ENCODE measurements around the gene CFHR2.
"Not testable (repeated sequence)": the region's sequence is repeated elsewhere in the genome, so short reads cannot be mapped to it uniquely, and the experiment has no call there.

CFHR2 gene

DNA sequence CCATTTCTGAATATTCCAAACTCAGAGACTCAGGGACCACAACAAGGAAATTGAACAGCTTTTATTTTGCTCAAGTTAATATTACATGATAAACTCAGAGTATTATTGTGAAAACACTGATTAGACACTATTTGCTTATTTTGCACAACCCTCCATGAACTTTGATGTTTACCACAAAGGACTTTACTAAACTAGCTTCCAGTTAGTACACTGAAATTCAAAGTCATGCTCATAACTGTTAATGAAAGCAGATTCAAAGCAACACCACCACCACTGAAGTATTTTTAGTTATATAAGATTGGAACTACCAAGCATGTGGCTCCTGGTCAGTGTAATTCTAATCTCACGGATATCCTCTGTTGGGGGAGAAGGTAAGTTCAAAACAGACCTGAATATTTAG is at the start of gene CFHR2:
Gene CFHR2 (plus strand): TSS at position 171 of the 400 bp plus-strand sequence. CDS start 143 bp downstream, at position 314.
- H3K4me3 ChIP-seq (ENCODE audit: low read length); DNase-seq (ENCODE audit: low read depth): not testable (repeated sequence)

DNA sequence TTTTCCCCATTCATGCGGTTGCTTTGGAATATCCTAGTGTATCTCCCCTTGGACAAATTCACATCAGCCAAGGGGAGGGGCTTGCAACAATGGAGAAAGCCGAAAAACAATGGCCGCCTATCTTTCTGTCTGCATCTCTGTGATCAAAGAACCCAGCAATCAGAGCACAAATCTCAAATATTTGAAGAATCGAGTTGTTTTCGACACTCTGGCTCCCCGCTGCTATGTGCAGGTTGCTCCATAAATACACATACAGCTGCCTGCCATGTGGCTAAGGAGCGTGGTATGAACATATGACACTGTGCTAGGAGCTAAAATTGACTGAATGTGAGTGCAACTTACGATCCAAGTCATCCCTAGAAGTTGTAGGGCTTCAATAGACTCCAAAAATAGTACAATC is 47.2 kb upstream of the CFHR2 start:
- no peak for DNase-seq (ENCODE audit: low read depth)
- TF ChIP-seq, protein P1, sequence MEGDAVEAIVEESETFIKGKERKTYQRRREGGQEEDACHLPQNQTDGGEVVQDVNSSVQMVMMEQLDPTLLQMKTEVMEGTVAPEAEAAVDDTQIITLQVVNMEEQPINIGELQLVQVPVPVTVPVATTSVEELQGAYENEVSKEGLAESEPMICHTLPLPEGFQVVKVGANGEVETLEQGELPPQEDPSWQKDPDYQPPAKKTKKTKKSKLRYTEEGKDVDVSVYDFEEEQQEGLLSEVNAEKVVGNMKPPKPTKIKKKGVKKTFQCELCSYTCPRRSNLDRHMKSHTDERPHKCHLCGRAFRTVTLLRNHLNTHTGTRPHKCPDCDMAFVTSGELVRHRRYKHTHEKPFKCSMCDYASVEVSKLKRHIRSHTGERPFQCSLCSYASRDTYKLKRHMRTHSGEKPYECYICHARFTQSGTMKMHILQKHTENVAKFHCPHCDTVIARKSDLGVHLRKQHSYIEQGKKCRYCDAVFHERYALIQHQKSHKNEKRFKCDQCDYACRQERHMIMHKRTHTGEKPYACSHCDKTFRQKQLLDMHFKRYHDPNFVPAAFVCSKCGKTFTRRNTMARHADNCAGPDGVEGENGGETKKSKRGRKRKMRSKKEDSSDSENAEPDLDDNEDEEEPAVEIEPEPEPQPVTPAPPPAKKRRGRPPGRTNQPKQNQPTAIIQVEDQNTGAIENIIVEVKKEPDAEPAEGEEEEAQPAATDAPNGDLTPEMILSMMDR (conservative IDR thresholded peaks at IDR 0.05; ENCODE audit: low read depth, low read length): no peak
- no peak overlapping the region for H3K4me3 ChIP-seq (ENCODE audit: low read length)

DNA sequence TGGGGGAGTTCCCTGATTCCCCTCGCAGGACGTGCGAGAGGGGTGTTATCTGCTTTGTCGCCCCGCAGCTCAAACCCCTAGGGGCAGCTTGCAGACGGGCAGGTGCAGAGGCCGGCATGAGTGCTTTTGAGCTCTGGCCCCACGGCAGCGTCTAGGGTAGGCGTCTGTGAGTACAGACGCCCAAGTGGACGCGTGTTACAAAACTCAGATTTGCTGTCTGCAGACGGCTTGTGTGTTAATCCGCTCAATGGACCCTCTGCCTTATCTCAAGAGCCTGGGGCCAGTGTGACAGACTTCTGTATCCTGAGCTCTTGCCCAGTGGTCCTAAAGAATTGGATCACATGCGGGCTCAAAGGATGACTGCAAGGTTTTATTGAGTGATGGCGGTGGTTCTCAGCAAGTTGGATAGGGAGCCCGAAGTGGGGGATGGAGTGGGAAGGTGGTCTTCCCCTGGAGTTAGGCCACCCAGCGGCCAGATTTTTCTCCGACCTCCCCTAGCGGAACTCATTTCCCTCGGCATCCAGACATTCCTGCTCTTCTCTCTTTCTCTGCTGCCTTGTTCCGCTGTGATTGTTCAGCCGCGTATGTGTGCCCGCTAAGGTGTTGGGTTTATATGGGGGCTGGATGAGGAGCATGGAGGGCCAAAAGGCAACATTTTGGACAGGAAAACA is 46.2 kb upstream of the CFHR2 start:
- DNase-seq (ENCODE audit: low read depth): no peak
- peak overlapping the region; percentile 51 for H3K4me3 ChIP-seq (ENCODE audit: low read length)

DNA sequence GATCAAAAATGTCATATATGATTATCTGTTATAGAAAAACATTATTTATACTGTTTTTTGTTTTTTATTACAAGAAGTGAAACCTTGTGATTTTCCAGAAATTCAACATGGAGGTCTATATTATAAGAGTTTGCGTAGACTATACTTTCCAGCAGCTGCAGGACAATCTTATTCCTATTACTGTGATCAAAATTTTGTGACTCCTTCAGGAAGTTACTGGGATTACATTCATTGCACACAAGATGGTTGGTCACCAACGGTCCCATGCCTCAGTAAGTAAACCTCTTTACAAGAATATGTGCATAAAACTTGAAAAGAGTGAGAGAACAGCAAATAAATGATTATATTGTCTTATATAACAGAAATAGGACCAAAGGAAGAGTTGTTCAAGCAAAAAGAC is 41.2 kb upstream of the CFHR2 start:
- no peak overlapping the region for H3K4me3 ChIP-seq (ENCODE audit: low read length)
- TF ChIP-seq, protein P1 (conservative IDR thresholded peaks at IDR 0.05; ENCODE audit: low read depth, low read length): no peak
- no peak for DNase-seq (ENCODE audit: low read depth)

More for the DNA sequence above, 46.2 kb upstream of the CFHR2 start:
- TF ChIP-seq, protein P1 (conservative IDR thresholded peaks at IDR 0.05; ENCODE audit: low read depth, low read length): peak; percentile 35

DNA sequence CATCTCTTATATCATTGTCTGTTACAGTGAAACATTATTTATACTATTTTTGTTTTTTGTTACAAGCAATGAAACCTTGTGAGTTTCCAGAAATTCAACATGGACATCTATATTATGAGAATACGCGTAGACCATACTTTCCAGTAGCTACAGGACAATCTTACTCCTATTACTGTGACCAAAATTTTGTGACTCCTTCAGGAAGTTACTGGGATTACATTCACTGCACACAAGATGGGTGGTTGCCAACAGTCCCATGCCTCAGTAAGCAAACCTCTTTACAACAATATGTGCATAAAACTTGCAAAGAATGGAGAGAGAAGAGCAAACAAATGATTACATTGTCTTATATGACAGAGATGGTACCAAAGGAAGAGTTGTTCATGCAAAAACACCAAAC is 33.3 kb upstream of the CFHR2 start:
- no peak overlapping the region for H3K4me3 ChIP-seq (ENCODE audit: low read length)
- no peak for DNase-seq (ENCODE audit: low read depth)
- TF ChIP-seq, protein P1 (conservative IDR thresholded peaks at IDR 0.05; ENCODE audit: low read depth, low read length): no peak

DNA sequence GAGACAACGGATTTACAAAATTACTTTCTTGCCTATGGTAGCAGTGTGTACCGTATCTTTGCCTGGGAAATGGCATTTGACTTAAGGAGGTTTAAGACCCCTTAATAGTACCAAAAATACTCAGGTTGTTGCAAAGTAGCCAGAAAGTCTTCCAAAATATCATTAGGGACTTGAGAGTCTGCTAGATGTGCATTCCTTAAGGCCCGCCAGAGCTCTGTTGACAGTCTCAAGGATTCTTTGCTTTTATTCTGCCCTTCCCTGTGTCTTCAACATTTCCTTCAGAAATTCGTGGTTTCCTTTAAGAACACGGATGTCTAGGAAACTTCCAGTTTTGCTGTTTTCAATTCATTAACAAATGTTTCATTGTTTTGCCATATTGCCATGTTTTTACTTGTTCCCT is 31.3 kb upstream of the CFHR2 start:
- not testable (repeated sequence) for H3K4me3 ChIP-seq (ENCODE audit: low read length); DNase-seq (ENCODE audit: low read depth)

DNA sequence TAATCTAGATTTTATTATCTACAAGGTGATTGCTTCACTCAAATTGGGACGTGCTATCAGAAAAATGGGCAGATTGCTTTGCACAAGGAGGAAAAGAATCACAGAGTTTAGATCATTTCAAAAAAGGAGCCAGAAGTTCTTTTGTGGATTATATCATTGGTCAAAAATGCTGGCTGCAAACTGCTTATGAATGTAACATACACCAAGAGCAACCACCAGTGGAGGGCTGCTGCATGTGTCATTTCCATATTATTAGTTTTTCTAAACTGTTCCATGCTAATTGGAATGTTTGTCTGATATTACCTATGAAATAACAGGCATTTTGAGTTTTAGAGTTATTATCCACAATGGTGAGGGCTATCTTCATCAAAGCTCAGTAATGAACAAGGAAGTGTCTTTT is 16.7 kb upstream of the CFHR2 start:
- DNase-seq (ENCODE audit: low read depth); H3K4me3 ChIP-seq (ENCODE audit: low read length): not testable (repeated sequence)

DNA sequence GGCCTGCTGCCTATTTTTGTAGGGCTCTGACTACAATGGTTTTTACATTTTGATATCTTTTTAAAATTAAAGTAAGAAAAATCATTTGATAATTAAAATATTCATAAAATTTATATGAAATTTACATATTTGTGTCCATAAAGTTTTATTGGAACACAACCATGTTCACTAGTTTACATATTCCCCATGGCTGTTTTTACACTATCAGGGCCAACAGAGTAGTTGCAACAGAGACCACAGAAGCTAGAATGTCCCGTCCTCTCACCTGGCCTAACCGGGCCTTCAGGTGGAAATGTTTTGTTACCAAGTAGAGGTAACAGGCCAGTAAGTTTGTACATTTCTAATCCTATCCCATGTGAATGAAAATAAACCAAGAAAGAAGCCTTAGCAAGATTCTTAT is 10.7 kb upstream of the CFHR2 start:
- H3K4me3 ChIP-seq (ENCODE audit: low read length); DNase-seq (ENCODE audit: low read depth): not testable (repeated sequence)

DNA sequence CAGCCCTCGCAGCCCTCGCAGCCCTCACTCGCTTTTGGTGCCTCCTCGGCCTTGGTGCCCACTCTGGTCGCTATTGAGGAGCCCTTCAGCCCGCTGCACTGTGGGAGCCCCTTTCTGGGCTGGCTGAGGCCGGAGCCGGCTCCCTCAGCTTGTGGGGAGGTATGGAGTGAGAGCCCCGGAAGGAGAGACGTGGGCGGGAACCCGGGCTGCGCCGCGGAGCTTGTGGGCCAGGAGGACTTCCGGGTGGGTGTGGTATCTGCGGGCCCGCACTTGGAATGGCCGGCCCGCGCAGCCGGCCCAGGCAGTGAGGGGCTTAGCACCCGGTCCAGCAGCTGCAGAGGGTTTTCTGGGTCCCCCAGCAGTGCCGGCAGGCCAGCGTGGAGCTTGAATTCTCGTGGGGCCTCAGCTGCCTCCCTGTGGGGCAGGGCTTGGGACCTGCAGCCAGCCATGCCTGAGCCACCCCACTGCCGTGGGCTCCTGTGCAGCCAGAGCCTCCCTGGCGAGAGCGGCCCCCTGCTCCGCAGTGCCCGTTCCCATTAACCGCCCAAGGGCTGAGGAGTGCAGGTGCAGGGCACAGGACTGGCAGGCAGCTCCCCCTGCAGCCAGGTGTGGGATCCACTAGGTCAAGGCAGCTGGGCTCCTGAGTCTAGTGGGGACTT is 9.9 kb upstream of the CFHR2 start:
- no peak overlapping the region for H3K4me3 ChIP-seq (ENCODE audit: low read length)
- DNase-seq (ENCODE audit: low read depth): no peak
- TF ChIP-seq, protein P1 (conservative IDR thresholded peaks at IDR 0.05; ENCODE audit: low read depth, low read length): no peak

DNA sequence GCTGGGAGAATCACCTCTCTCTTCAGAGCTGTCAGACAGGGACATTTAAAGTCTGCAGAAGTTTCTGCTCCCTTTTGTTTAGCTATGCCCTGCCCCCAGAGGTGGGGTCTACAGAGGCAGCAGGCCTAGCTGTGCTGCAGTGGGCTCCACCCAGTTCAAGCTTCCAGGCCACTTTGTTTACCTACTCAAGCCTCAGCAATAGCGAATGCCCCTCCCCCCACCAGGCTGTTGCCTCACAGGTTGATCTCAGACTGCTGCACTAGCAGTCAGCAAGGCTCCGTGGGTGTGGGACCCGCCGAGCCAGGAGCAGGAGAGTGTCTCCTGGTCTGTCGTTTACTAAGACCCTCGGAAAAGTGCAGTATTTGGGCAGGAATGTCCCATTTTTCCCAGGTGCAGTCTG is 2.1 kb upstream of the CFHR2 start:
- DNase-seq (ENCODE audit: low read depth); H3K4me3 ChIP-seq (ENCODE audit: low read length): not testable (repeated sequence)
